Parathyroid adenoma (tissue), 2 donors: Measurements from ENCODE around the gene ARFGAP1.

Source experiments
- H2AFZ ChIP-seq: fragments of 300-600 bp; sonication (generic); one replicate; pipeline ENCODE4 v1.7.0; 2017; ENCODE audit warnings: antibody characterized with exemption, mild to moderate bottlenecking
- H3K27ac ChIP-seq: fragments of 300-600 bp; sonication (generic); one replicate; pipeline ENCODE4 v1.7.0; 2017
- H3K27me3 ChIP-seq: fragments of 300-600 bp; sonication (generic); one replicate; pipeline ENCODE4 v1.7.0; 2017; ENCODE audit warnings: low read length; ENCODE audit not compliant: control insufficient read depth, insufficient read depth
- H3K36me3 ChIP-seq: fragments of 300-600 bp; sonication (generic); one replicate; pipeline ENCODE4 v1.7.0; 2017; ENCODE audit warnings: low read length; ENCODE audit not compliant: control insufficient read depth, insufficient read depth
- H3K4me1 ChIP-seq: fragments of 300-600 bp; sonication (generic); one replicate; pipeline ENCODE4 v1.7.0; 2017; ENCODE audit warnings: control low read depth
- H3K4me2 ChIP-seq: fragments of 300-600 bp; sonication (generic); one replicate; pipeline ENCODE4 v1.7.0; 2017; ENCODE audit warnings: low read length
- H3K4me3 ChIP-seq: fragments of 300-600 bp; sonication (generic); one replicate; pipeline ENCODE4 v1.7.0; 2017; ENCODE audit warnings: low read depth, low read length
- H3K79me2 ChIP-seq: fragments of 300-600 bp; sonication (generic); one replicate; pipeline ENCODE4 v1.7.0; 2017; ENCODE audit warnings: control low read depth
- H3K9ac ChIP-seq: fragments of 300-600 bp; sonication (generic); one replicate; pipeline ENCODE4 v1.7.0; 2017; ENCODE audit warnings: mild to moderate bottlenecking
- H3K9me3 ChIP-seq: fragments of 300-600 bp; sonication (generic); one replicate; pipeline ENCODE4 v1.7.0; 2017; ENCODE audit warnings: low read length; ENCODE audit not compliant: control insufficient read depth
- TF ChIP-seq, protein P1 (sequence below): fragments of 300-600 bp; sonication (generic); IDR thresholded peaks from one replicate; pipeline ENCODE4 v1.7.0; 2017; ENCODE audit warnings: antibody characterized with exemption, mild to moderate bottlenecking
- donor health status: primary hyperparathyroidism.

Gene ARFGAP1

GRCh38 chr20:63239431-63239830 is 33.2 kb upstream of the ARFGAP1 start:
- no peak overlapping the region for H3K4me2 ChIP-seq
- TF ChIP-seq, protein P1, sequence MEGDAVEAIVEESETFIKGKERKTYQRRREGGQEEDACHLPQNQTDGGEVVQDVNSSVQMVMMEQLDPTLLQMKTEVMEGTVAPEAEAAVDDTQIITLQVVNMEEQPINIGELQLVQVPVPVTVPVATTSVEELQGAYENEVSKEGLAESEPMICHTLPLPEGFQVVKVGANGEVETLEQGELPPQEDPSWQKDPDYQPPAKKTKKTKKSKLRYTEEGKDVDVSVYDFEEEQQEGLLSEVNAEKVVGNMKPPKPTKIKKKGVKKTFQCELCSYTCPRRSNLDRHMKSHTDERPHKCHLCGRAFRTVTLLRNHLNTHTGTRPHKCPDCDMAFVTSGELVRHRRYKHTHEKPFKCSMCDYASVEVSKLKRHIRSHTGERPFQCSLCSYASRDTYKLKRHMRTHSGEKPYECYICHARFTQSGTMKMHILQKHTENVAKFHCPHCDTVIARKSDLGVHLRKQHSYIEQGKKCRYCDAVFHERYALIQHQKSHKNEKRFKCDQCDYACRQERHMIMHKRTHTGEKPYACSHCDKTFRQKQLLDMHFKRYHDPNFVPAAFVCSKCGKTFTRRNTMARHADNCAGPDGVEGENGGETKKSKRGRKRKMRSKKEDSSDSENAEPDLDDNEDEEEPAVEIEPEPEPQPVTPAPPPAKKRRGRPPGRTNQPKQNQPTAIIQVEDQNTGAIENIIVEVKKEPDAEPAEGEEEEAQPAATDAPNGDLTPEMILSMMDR, result no peak
- no peaks in the 10 kb centered on the region for H3K9me3 ChIP-seq
- H3K27me3 ChIP-seq, result no peaks in the 10 kb centered on the region
- no peaks in the 10 kb centered on the region for H3K79me2 ChIP-seq
- H3K36me3 ChIP-seq, result no peaks in the 10 kb centered on the region
- H2AFZ ChIP-seq, result no peak overlapping the region
- H3K4me1 ChIP-seq, result no peaks in the 10 kb centered on the region
- no peak overlapping the region for H3K4me3 ChIP-seq
- H3K27ac ChIP-seq, result no peak overlapping the region
- H3K9ac ChIP-seq, result no peak overlapping the region

GRCh38 chr20:63240004-63240403 is 32.6 kb upstream of the ARFGAP1 start:
- Histone ChIP-seq H3K9me3 (no peaks in the 10 kb centered on the region), H2AFZ (no peak overlapping the region), H3K4me1 (no peaks in the 10 kb centered on the region), H3K27me3 (no peaks in the 10 kb centered on the region), H3K36me3 (no peaks in the 10 kb centered on the region), H3K4me3 (no peak overlapping the region), H3K9ac (no peak overlapping the region), H3K4me2 (no peak overlapping the region), H3K79me2 (no peaks in the 10 kb centered on the region), H3K27ac (no peak overlapping the region)
- TF ChIP-seq, protein P1, result no peak

- no peak overlapping the region for H3K27ac ChIP-seq
- TF ChIP-seq, protein P1, result no peak
Measured at GRCh38 chr20:63241272-63241671, 31.3 kb upstream of the ARFGAP1 start.

GRCh38 chr20:63242736-63243135 is 29.9 kb upstream of the ARFGAP1 start:
- no peaks in the 10 kb centered on the region for H3K9me3 ChIP-seq
- H3K4me3 ChIP-seq, result no peak overlapping the region
- TF ChIP-seq, protein P1, result no peak
- H3K4me1 ChIP-seq, result no peaks in the 10 kb centered on the region
- H3K27me3 ChIP-seq, result no peaks in the 10 kb centered on the region
- H2AFZ ChIP-seq, result no peak overlapping the region
- no peaks in the 10 kb centered on the region for H3K36me3 ChIP-seq
- H3K4me2 ChIP-seq, result no peak overlapping the region
- H3K9ac ChIP-seq, result no peak overlapping the region
- H3K79me2 ChIP-seq, result no peaks in the 10 kb centered on the region
- H3K27ac ChIP-seq, result no peak overlapping the region

More at GRCh38 chr20:63241272-63241671, 31.3 kb upstream of the ARFGAP1 start:
- no peaks in the 10 kb centered on the region for H3K79me2 ChIP-seq
- no peaks in the 10 kb centered on the region for H3K9me3 ChIP-seq
- no peaks in the 10 kb centered on the region for H3K4me1 ChIP-seq
- H3K9ac ChIP-seq, result no peak overlapping the region
- no peaks in the 10 kb centered on the region for H3K27me3 ChIP-seq
- no peak overlapping the region for H3K4me2 ChIP-seq
- H3K4me3 ChIP-seq, result no peak overlapping the region
- H2AFZ ChIP-seq, result no peak overlapping the region
- H3K36me3 ChIP-seq, result no peaks in the 10 kb centered on the region

- Histone ChIP-seq H3K9me3 (no peaks in the 10 kb centered on the region), H3K36me3 (no peaks in the 10 kb centered on the region), H3K4me2 (no peak overlapping the region), H3K79me2 (no peaks in the 10 kb centered on the region), H3K4me3 (no peak overlapping the region), H3K27me3 (no peaks in the 10 kb centered on the region), H3K9ac (no peak overlapping the region), H3K27ac (no peak overlapping the region), H2AFZ (no peak overlapping the region), H3K4me1 (no peaks in the 10 kb centered on the region)
- TF ChIP-seq, protein P1, result no peak
Measured at GRCh38 chr20:63243604-63244247, 28.9 kb upstream of the ARFGAP1 start.
